Stimulated activated naive B cell treated with anti-CD40 and anti-IgM and Interleukin-4, amounts not matched to agents 10 μg/mL and 1 μg/mL and 100 μg/mL, for 72 hours (primary cell): Measurements from ENCODE around the gene IGSF21.

Source experiments
- ATAC-seq, 2 donors: fragments of 150-1000 bp; cut with Tn5 transposase; replicated peaks; 2 replicates each; pipeline ENCODE4 v1.10.0; 2021; ENCODE audit warnings: moderate library complexity in 1 of 2
- DNase-seq: peaks from one replicate; pipeline ENCODE4 v3.0.0; 2021
- H3K27ac Mint-ChIP-seq: one replicate; pipeline ENCODE4 v1.8.0; 2022; ENCODE audit warnings: mild to moderate bottlenecking, mixed read lengths
- H3K27me3 Mint-ChIP-seq, 2 donors: one replicate each; pipeline ENCODE4 v1.8.0; 2022; ENCODE audit warnings: mixed read lengths in 2 of 2
- H3K36me3 Mint-ChIP-seq, 2 donors: one replicate each; pipeline ENCODE4 v1.8.0; 2022; ENCODE audit warnings: mixed read lengths in 2 of 2, mild to moderate bottlenecking in 1 of 2
- H3K4me1 Mint-ChIP-seq, 2 donors: one replicate each; pipeline ENCODE4 v1.8.0; 2022; ENCODE audit warnings: mixed read lengths in 2 of 2, mild to moderate bottlenecking in 1 of 2
- H3K4me3 Mint-ChIP-seq, 2 donors: one replicate each; pipeline ENCODE4 v1.8.0; 2022; ENCODE audit warnings: mild to moderate bottlenecking in 2 of 2, mixed read lengths in 2 of 2, moderate library complexity in 1 of 2
- H3K9me3 Mint-ChIP-seq, 2 donors: one replicate each; pipeline ENCODE4 v1.8.0; 2022; ENCODE audit warnings: mixed read lengths in 2 of 2, mild to moderate bottlenecking in 1 of 2

The IGSF21 gene

DNA sequence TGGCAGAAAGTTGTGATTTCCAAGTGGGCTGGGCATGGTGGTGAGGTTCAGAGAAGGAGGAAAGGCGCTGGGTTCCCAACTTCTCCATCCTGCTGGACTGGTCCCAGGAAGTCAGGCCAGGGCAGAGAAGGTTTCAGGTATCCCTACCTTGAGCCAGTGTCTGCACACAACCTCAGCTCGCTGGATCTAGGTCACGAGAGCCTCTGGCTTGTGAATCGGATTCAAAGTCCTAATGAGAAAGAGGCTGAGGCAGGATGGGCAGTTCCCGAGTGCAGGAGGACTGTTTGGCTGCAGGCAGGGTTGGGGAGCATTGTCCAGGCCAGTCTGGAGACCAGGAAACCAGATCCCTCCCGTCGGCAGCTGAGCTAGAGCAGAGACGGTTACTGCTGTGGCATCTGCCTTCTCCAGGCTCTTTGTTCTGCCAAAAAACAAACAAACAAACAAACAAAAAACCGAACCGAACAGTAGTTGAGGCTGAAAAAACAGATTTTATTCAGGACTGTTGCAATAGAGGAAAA is 19.5 kb upstream of the IGSF21 start:
- H3K27me3 Mint-ChIP-seq, result peaks cover 16 to 44% of the 10 kb centered on the region in 2 donors
- H3K36me3 Mint-ChIP-seq, result no peaks in the 10 kb centered on the region
- no peaks in the 10 kb centered on the region for H3K9me3 Mint-ChIP-seq
- no peak for ATAC-seq
- no peak for DNase-seq
- H3K4me1 Mint-ChIP-seq, result no peaks in the 10 kb centered on the region
- H3K27ac Mint-ChIP-seq, result no peak overlapping the region
- H3K4me3 Mint-ChIP-seq, result no peak overlapping the region

DNA sequence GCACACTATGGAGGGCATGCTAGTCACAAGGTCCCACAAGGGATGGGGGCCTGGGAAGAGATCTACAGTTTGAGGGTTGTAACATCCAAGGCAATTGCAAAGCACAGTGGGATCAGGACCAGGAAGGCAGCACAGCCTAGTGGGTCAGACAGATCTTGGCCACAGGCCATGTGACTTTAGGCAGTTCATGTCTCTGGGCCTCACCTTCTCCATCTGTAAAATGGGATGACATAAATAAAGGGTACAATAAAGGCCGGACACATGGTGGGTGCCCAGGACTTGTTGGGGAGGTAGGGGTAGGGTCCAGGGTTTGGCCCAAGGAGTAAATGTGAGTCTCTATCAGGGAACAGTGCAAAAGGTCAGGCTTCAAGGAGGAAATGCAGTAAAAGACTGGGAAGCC is 18.1 kb upstream of the IGSF21 start:
- Mint-ChIP-seq H3K4me1 (no peaks in the 10 kb centered on the region), H3K36me3 (no peaks in the 10 kb centered on the region), H3K9me3 (peaks cover 2 to 5% of the 10 kb centered on the region in 2 donors), H3K27ac (no peak overlapping the region), H3K27me3 (peaks cover 16 to 41% of the 10 kb centered on the region in 2 donors), H3K4me3 (no peak overlapping the region)
- no peak for DNase-seq
- no peak for ATAC-seq

GRCh38 chr1:18090636-18091035 is 17.0 kb upstream of the IGSF21 start:
- Mint-ChIP-seq H3K27ac (no peak overlapping the region), H3K36me3 (no peaks in the 10 kb centered on the region), H3K4me1 (no peaks in the 10 kb centered on the region), H3K9me3 (peaks cover 2 to 5% of the 10 kb centered on the region in 2 donors), H3K4me3 (no peak overlapping the region), H3K27me3 (peaks cover 16 to 44% of the 10 kb centered on the region in 2 donors)
- ATAC-seq (no peak), DNase-seq (no peak)

DNA sequence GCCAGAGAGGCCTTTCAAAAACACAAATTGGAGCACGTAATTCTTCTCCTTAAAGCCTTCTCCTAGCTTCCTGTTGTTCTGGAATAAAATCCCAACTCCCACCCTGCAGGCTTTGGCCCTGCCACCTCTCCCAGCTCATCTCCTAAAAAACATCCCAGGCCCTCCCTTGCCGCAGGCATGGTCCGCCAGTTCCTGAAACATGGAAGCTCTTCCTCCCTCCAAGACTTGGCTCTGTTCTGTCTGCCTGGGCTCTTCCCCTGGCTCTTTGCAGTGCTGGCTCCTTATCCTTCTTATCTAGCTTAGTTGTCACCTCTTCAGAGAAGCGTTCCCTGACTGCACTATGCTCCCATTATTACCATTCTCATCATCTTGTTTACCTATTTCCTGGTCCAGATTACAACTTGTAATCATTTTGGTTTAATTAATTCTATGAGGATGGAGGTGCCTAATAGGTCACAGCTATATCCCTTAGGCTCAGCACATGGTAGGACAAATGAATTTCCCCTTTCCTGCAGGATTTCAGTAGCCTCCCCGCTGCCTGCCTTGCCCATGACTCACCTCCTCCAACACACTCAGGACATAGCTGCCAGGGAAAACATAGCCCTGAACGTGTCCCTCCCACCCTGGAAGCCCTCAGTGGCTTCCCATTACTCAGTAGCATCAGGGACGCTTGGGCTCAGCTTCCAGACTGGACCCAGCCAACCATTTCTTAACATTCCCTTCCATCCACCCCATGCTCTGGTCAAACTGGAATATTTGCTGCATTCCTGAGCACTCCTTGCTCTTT is 15.7 kb upstream of the IGSF21 start:
- no peaks in the 10 kb centered on the region for H3K36me3 Mint-ChIP-seq
- H3K9me3 Mint-ChIP-seq, result peaks cover 2 to 5% of the 10 kb centered on the region in 2 donors
- no peak overlapping the region for H3K4me3 Mint-ChIP-seq
- H3K27ac Mint-ChIP-seq, result no peak overlapping the region
- peaks cover 16 to 44% of the 10 kb centered on the region in 2 donors for H3K27me3 Mint-ChIP-seq
- no peaks in the 10 kb centered on the region for H3K4me1 Mint-ChIP-seq
- DNase-seq, result no peak
- no peak for ATAC-seq

DNA sequence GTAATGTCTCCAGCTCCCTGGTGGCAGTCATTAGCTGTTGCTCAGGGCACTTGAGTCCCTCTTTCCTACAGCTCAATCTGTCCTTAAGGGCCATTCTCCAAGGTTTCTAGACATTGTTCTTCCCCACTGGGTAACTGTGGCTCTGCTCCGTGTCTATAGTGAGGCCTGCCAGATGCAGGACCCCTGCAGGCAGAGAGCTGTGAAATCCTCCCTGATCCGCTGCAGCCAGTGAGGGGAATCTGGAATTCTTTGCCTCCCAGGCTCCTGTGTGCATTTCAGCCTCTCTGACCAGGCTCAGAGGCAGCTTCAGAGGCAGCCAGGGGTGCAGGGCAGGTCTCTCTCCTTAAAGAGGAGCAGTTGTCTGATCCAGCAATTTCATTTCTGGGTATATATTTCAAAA is 14.4 kb upstream of the IGSF21 start:
- H3K27ac Mint-ChIP-seq, result no peak overlapping the region

GRCh38 chr1:18093646-18094045 is 14.0 kb upstream of the IGSF21 start:
- Mint-ChIP-seq H3K36me3 (no peaks in the 10 kb centered on the region), H3K4me3 (no peak overlapping the region), H3K27me3 (peaks cover 21 to 50% of the 10 kb centered on the region in 2 donors), H3K27ac (no peak overlapping the region), H3K4me1 (no peaks in the 10 kb centered on the region), H3K9me3 (peaks cover 2 to 5% of the 10 kb centered on the region in 2 donors)
- ATAC-seq (no peak), DNase-seq (no peak)

More for the DNA sequence above, 14.4 kb upstream of the IGSF21 start:
- H3K27me3 Mint-ChIP-seq, result peaks cover 17 to 47% of the 10 kb centered on the region in 2 donors
- no peak for ATAC-seq
- H3K4me1 Mint-ChIP-seq, result no peaks in the 10 kb centered on the region
- H3K36me3 Mint-ChIP-seq, result no peaks in the 10 kb centered on the region
- peaks cover 2 to 5% of the 10 kb centered on the region in 2 donors for H3K9me3 Mint-ChIP-seq
- no peak for DNase-seq
- H3K4me3 Mint-ChIP-seq, result no peak overlapping the region

GRCh38 chr1:18094096-18094495 is 13.5 kb upstream of the IGSF21 start:
- Mint-ChIP-seq H3K4me3 (no peak overlapping the region), H3K36me3 (no peaks in the 10 kb centered on the region), H3K27ac (no peak overlapping the region), H3K4me1 (no peaks in the 10 kb centered on the region), H3K9me3 (peaks cover 2 to 5% of the 10 kb centered on the region in 2 donors), H3K27me3 (peaks cover 23 to 46% of the 10 kb centered on the region in 2 donors)
- DNase-seq (no peak), ATAC-seq (no peak)

GRCh38 chr1:18097206-18097605 is 10.4 kb upstream of the IGSF21 start:
- no peak for ATAC-seq
- H3K36me3 Mint-ChIP-seq, result no peaks in the 10 kb centered on the region
- no peak overlapping the region for H3K27ac Mint-ChIP-seq
- DNase-seq, result no peak
- peaks cover 31 to 45% of the 10 kb centered on the region in 2 donors for H3K27me3 Mint-ChIP-seq
- H3K4me1 Mint-ChIP-seq, result no peaks in the 10 kb centered on the region
- H3K4me3 Mint-ChIP-seq, result no peak overlapping the region
- H3K9me3 Mint-ChIP-seq, result peaks cover 2 to 5% of the 10 kb centered on the region in 2 donors

DNA sequence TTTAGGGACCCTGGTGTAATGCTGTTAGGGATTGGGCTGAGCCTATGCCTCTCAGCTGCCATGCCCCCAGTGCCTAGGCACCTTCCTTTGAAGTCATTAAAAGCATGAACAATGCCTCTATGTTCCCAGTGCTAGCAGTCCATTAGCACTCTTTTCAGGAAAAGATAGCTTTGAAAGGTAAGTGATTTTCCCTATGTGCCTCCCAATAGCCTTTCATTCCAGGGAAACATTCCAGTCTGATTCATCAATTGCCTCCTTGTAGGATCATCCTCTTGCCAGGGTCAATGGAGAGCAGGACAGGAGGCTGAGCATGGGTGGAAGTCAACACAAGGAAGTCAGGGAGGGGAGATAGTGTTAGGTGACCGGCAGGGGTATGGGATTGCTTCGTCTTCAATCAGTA is 8.6 kb upstream of the IGSF21 start:
- DNase-seq, result no peak
- Mint-ChIP-seq H3K4me1 (no peaks in the 10 kb centered on the region), H3K27ac (no peak overlapping the region), H3K27me3 (peaks cover 35 to 41% of the 10 kb centered on the region in 2 donors), H3K9me3 (peaks cover 0 to 3% of the 10 kb centered on the region in 2 donors), H3K4me3 (no peak overlapping the region), H3K36me3 (no peaks in the 10 kb centered on the region)
- ATAC-seq, result no peak

DNA sequence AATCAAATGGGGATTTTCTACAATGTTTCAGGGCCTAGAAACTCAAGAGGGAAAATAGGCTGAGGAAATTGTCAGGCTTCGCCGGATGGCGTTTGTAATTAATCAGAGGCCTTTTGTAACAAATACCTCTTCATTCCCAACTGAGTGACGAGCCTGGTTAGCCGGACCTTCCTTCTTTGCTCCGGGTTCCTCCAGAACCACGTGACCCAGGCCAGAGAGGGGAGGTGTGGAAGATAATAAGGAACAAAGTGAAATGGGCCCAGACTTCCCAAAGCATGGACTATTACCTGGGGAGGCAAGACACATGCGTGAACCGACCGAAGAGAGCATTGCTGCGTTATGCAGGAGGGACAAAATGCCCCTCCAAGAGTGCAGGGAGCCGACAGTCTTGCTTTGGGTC is 7.5 kb upstream of the IGSF21 start:
- Mint-ChIP-seq H3K4me3 (no peak overlapping the region), H3K36me3 (no peaks in the 10 kb centered on the region), H3K27ac (no peak overlapping the region), H3K9me3 (peaks cover 0 to 3% of the 10 kb centered on the region in 2 donors), H3K27me3 (peaks cover 38 to 43% of the 10 kb centered on the region in 2 donors), H3K4me1 (no peaks in the 10 kb centered on the region)
- no peak for DNase-seq
- ATAC-seq, result no peak

DNA sequence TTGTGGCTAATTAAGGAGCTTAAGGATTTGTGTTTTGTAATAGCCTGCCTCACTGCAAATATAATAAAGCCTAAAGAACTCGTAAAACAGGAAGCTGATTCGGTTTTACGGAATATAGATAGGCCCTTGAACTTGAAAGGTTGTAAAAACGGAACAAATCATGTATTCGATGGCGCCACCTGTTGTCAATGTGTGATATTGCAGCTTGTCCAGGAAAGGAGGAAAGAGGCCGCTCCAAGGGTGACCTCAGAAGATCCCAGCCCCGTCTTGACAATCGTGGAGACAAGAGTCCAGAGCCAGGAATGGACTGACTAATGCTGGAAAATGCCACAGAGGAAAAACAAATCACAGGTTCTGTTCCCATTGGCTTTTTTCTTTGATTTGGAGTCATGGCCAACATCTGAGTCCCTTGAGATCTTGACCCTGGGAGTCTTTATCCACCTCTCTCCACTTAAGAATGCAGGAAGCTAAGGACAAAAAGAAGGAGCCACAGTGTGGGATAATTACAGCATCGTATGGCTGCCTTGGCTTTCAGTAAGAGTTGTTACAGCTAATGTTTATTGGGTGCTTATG is 7.0 kb upstream of the IGSF21 start:
- DNase-seq (peak; percentile 39), ATAC-seq (peak; percentile 25 to 31)
- Mint-ChIP-seq H3K27ac (no peak overlapping the region), H3K27me3 (peaks cover 39 to 40% of the 10 kb centered on the region in 2 donors), H3K4me1 (no peaks in the 10 kb centered on the region), H3K4me3 (no peak overlapping the region), H3K9me3 (peaks cover 0 to 3% of the 10 kb centered on the region in 2 donors), H3K36me3 (no peaks in the 10 kb centered on the region)

- Mint-ChIP-seq H3K9me3 (peaks cover 0 to 3% of the 10 kb centered on the region in 2 donors), H3K27ac (no peak overlapping the region), H3K4me1 (no peaks in the 10 kb centered on the region), H3K4me3 (no peak overlapping the region), H3K36me3 (no peaks in the 10 kb centered on the region), H3K27me3 (peaks cover 48% of the 10 kb centered on the region in 2 donors)
- DNase-seq (no peak), ATAC-seq (no peak)
Measured at GRCh38 chr1:18101508-18101907, 6.1 kb upstream of the IGSF21 start.

DNA sequence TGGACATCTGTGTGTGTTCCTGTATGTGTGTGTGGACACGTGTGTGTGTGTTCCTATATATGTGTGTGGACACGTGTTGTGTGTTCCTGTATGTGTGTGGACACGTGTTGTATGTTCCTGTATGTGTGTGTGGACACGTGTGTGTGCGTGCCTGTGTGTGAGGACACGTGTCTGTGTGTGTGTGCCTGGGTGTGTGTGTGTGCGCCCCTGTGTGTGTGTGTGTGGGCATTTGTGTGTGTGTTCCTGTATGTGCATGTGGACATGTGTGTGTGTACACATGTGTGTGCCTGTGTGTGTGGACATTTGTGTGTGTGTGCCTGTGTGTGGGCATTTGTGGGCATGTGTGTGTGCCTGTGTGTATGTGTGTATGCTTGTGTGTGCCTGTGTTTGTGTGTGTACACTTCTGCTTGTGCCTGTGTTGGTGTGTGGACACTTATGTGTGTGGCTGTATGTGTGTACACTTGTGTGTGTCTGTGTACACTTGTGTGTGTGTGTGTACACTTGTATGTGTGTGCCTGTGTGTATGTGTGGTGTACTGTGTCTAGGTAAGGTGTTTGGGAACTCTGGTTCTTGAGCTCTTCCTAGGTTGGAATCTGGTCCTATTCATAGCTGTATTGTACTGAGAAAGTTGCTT is 3.7 kb upstream of the IGSF21 start:
- H3K9me3 Mint-ChIP-seq, result peaks cover 0 to 3% of the 10 kb centered on the region in 2 donors
- H3K27ac Mint-ChIP-seq, result no peak overlapping the region
- peaks cover 53 to 64% of the 10 kb centered on the region in 2 donors for H3K27me3 Mint-ChIP-seq
- peaks cover 9 to 16% of the 10 kb centered on the region in 2 donors for H3K4me1 Mint-ChIP-seq
- no peak for ATAC-seq
- DNase-seq, result no peak
- H3K36me3 Mint-ChIP-seq, result no peaks in the 10 kb centered on the region
- no peak overlapping the region for H3K4me3 Mint-ChIP-seq

GRCh38 chr1:18104546-18105100 is 3.0 kb upstream of the IGSF21 start:
- DNase-seq, result no peak
- H3K27me3 Mint-ChIP-seq, result peaks cover 60 to 64% of the 10 kb centered on the region in 2 donors
- H3K9me3 Mint-ChIP-seq, result peaks cover 0 to 3% of the 10 kb centered on the region in 2 donors
- H3K27ac Mint-ChIP-seq, result no peak overlapping the region
- no peak overlapping the region for H3K4me3 Mint-ChIP-seq
- peaks cover 12 to 16% of the 10 kb centered on the region in 2 donors for H3K4me1 Mint-ChIP-seq
- ATAC-seq, result no peak
- no peaks in the 10 kb centered on the region for H3K36me3 Mint-ChIP-seq
